Breast epithelium (tissue), 4 donors: Measurements from ENCODE around the gene HRK. TPM values are rescaled to one million over a fixed set of nuclear protein-coding genes. Genes with fewer than 3 reads are reported as not detected.

Experiments
- DNase-seq, 2 donors: peaks; one replicate each; pipeline ENCODE4 v3.0.0-alpha.2; 2019; ENCODE audit warnings: low spot score in 2 of 2
- H3K27ac ChIP-seq, 2 donors: fragments of 200-600 bp; sonication (generic) in 1 of 2; one replicate each; pipeline ENCODE4 v1.5.1; 2016 to 2019; ENCODE audit warnings: mild to moderate bottlenecking in 1 of 2
- H3K27me3 ChIP-seq, 2 donors: fragments of 200-600 bp; sonication (generic) in 1 of 2; one replicate each; pipeline versions ENCODE4 v1.5.1 to v1.6.0; 2017 to 2019; ENCODE audit warnings: control low read depth in 1 of 2, mild to moderate bottlenecking in 1 of 2
- H3K36me3 ChIP-seq: fragments of 200-600 bp; one replicate; pipeline ENCODE4 v1.5.1; 2019
- H3K4me1 ChIP-seq, 2 donors: fragments of 200-600 bp; sonication (generic); one replicate each; pipeline ENCODE4 v1.5.1; 2016 to 2019; ENCODE audit warnings: control low read depth in 1 of 2
- H3K4me3 ChIP-seq, 3 donors: fragments of 200-600 bp; sonication (generic); 1 replicate in 2 of 3; 2 replicates in 1 of 3; pipeline ENCODE4 v1.5.1; 2016 to 2019; ENCODE audit warnings: mild to moderate bottlenecking in 3 of 3, moderate library complexity in 2 of 3
- H3K9me3 ChIP-seq, 2 donors: fragments of 200-600 bp; sonication (generic) in 1 of 2; one replicate each; pipeline ENCODE4 v1.5.1; 2016 to 2019; ENCODE audit warnings: control low read depth in 1 of 2
- POLR2A ChIP-seq: fragments of 450-650 bp; IDR thresholded peaks from one replicate; pipeline ENCODE4 v1.6.1; 2016; ENCODE audit warnings: antibody characterized with exemption, mild to moderate bottlenecking, moderate library complexity
- POLR2AphosphoS5 ChIP-seq, 3 donors: sonication (generic); formaldehyde crosslinking; IDR thresholded peaks; one replicate each; pipeline ENCODE4 v1.6.1; 2017; ENCODE audit warnings: antibody characterized with exemption in 3 of 3
- intact Hi-C: fragments of 100-400 bp; cut with DNase I; formaldehyde crosslinking; loops from one replicate; pipeline ENCODE4 v1.15.1; 2023; ENCODE audit warnings: low total_unique reads
- total RNA-seq, 3 donors: library from RNA; depleted of rRNA; stranded (reverse); fragments of >200 nt; gene quantifications; one replicate each; pipeline ENCODE4 v1.1.0, GENCODE V29; 2016
- TF ChIP-seq, protein P1 (sequence below), 3 donors: fragments of 450-650 bp; IDR thresholded peaks; one replicate each; pipeline ENCODE4 v1.5.1; 2016 to 2017; ENCODE audit warnings: antibody characterized with exemption in 3 of 3, mild to moderate bottlenecking in 3 of 3, moderate library complexity in 3 of 3

Gene HRK
- total RNA-seq, 3 donors from 2014 or later = 0.15 to 0.33 (median 0.16) TPM

DNA sequence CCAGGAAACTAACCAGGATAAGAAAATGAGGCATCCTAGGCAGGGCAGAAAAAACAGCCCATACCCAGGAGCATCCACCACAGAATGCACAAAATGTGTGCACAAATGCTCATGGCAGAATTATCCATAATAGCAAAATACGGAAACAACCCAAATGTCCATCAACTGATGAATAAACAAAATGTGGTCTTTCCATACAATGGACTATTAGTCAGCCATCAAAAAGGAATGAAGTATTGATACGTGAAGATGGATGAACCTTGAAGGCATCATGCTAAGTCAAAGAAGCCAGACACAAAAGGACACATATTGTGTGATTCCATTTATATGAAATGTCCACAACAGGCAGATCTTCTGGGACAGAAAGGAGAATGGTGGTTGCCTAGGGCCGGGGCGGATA is 19.1 kb downstream of the HRK start:
- Histone ChIP-seq H3K36me3 (no peaks in the 10 kb centered on the region), H3K9me3 (no peaks in the 10 kb centered on the region), H3K4me1 (no peaks in the 10 kb centered on the region), H3K27ac (no peak overlapping the region), H3K4me3 (no peak overlapping the region), H3K27me3 (no peaks in the 10 kb centered on the region)
- intact Hi-C loops = no loop called here
- DNase-seq = no peak
- no peak for TF ChIP-seq POLR2AphosphoS5 (IDR thresholded peaks at IDR 0.05)
- TF ChIP-seq, protein P1, sequence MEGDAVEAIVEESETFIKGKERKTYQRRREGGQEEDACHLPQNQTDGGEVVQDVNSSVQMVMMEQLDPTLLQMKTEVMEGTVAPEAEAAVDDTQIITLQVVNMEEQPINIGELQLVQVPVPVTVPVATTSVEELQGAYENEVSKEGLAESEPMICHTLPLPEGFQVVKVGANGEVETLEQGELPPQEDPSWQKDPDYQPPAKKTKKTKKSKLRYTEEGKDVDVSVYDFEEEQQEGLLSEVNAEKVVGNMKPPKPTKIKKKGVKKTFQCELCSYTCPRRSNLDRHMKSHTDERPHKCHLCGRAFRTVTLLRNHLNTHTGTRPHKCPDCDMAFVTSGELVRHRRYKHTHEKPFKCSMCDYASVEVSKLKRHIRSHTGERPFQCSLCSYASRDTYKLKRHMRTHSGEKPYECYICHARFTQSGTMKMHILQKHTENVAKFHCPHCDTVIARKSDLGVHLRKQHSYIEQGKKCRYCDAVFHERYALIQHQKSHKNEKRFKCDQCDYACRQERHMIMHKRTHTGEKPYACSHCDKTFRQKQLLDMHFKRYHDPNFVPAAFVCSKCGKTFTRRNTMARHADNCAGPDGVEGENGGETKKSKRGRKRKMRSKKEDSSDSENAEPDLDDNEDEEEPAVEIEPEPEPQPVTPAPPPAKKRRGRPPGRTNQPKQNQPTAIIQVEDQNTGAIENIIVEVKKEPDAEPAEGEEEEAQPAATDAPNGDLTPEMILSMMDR (IDR thresholded peaks at IDR 0.05) = no peak

DNA sequence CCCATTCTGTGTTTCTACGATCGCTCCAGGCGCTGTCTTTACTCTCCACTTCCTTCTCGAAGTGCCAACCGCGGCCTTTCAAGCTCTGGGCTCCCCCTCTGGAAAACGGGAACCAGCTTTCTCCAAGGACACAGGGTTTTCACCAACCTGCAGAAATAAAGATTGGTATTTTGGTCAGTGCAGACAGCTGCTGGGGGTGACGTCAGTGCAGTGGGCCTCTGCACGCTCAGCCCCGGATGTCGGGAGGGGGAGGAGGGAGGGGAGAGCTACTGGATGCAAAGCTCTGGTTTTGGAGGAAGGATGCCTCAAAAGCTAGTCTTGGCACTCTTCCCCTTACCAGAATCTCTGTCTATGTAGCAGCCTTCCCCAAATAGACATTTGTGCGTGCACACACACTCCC is 19.9 kb downstream of the HRK start:
- no peak for DNase-seq
- TF ChIP-seq, protein P1 (IDR thresholded peaks at IDR 0.05) = no peak
- no peak for TF ChIP-seq POLR2A
- TF ChIP-seq POLR2AphosphoS5 (IDR thresholded peaks at IDR 0.05) = no peak
- H3K4me1 ChIP-seq = no peaks in the 10 kb centered on the region
- no peak overlapping the region for H3K4me3 ChIP-seq
- no peaks in the 10 kb centered on the region for H3K9me3 ChIP-seq
- intact Hi-C loops = no loop called here
- H3K27me3 ChIP-seq = no peaks in the 10 kb centered on the region
- no peak overlapping the region for H3K27ac ChIP-seq
- H3K36me3 ChIP-seq = no peaks in the 10 kb centered on the region

DNA sequence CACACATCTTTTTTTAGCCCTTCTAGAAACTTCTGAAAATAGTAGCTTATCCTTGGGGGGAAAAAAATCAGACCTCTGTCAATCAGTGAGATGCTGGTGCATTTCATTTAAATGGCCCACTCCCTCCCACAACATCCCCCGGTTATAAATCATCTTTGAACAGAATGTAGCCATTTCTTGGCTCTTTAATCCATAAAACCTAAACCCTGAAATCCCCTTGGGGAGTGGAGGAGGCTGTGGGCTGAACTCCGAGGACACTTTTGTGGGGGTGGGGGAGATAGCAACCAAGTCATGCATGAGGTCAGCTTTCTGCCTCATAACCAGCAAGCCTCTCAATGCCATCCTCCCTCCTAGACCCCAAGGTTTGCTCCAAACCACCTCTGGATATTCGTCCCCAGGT is 21.0 kb downstream of the HRK start:
- intact Hi-C loops = no loop called here

DNA sequence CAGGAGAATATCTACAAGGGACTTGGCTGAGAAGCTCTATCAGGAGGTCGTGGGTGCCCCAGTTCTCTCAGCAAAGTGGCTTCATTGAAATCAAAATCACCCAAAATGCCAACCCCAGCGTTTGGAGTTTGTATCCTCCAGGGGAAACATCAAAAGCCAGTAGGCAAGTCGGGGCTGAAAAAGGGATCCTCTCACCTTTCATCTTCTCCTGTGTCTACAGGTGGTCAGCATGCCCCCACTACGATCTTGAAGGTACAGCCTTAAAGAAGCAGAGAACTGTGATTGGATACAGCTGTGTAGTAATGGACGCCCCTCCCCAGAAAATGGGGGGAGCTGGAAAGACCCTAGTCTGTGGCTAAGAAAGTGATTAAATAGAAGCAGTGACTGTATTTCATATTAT is 22.2 kb downstream of the HRK start:
- H3K9me3 ChIP-seq = no peaks in the 10 kb centered on the region
- H3K4me1 ChIP-seq = no peaks in the 10 kb centered on the region
- DNase-seq = no peak
- peak overlapping the region in 2 of 3 donors; percentile 43 to 63 for H3K4me3 ChIP-seq
- no peaks in the 10 kb centered on the region for H3K36me3 ChIP-seq
- intact Hi-C loops = no loop called here
- TF ChIP-seq, protein P1 (IDR thresholded peaks at IDR 0.05) = no peak
- TF ChIP-seq POLR2AphosphoS5 (IDR thresholded peaks at IDR 0.05) = no peak
- TF ChIP-seq POLR2A = no peak
- peaks cover 0 to 5% of the 10 kb centered on the region in 2 donors for H3K27me3 ChIP-seq
- no peak overlapping the region for H3K27ac ChIP-seq

More for the DNA sequence above, 21.0 kb downstream of the HRK start:
- Histone ChIP-seq H3K27me3 (peaks cover 0 to 5% of the 10 kb centered on the region in 2 donors), H3K9me3 (no peaks in the 10 kb centered on the region), H3K4me1 (no peaks in the 10 kb centered on the region), H3K27ac (no peak overlapping the region), H3K36me3 (no peaks in the 10 kb centered on the region), H3K4me3 (peak overlapping the region in 2 of 3 donors; percentile 43 to 63)
- DNase-seq = no peak
- no peak for TF ChIP-seq POLR2A

DNA sequence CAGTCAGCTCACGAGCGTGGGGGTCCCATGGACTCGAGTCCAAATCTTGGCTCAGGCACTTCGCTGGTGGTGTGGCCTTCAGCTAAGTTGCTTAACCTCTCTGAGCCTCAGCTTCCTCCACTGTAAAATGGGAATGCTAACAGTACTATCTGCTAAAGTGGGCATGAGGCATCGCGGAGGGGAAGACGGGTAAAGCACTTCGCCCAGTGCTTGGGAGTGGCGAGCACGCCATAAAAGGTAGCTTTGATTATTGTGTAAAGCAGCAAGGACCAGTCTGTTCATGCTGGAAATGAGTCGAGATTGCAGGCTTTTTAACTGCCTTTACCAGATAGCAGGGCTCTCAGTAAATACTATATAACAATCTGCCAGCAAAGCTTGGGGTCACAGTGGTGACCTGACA is 24.5 kb downstream of the HRK start:
- no peak overlapping the region for H3K27ac ChIP-seq
- H3K4me1 ChIP-seq = no peaks in the 10 kb centered on the region
- no peaks in the 10 kb centered on the region for H3K9me3 ChIP-seq
- no peak for DNase-seq
- intact Hi-C loops = no loop called here
- peaks cover 0 to 5% of the 10 kb centered on the region in 2 donors for H3K27me3 ChIP-seq
- H3K4me3 ChIP-seq = no peak overlapping the region
- H3K36me3 ChIP-seq = no peaks in the 10 kb centered on the region
- TF ChIP-seq POLR2A (no peak), POLR2AphosphoS5 (IDR thresholded peaks at IDR 0.05) (no peak)
- TF ChIP-seq, protein P1 (IDR thresholded peaks at IDR 0.05) = no peak
